GM12874 (cell line): ENCODE measurements around the gene AFF2.

Source experiments
- TF ChIP-seq, protein P1 (sequence below): IDR thresholded peaks from 2 replicates; pipeline ENCODE4 v1.5.1; 2011; ENCODE audit warnings: low read depth, mild to moderate bottlenecking, control low read depth, low read length, moderate library complexity; ENCODE audit not compliant: insufficient read depth

The AFF2 gene

DNA sequence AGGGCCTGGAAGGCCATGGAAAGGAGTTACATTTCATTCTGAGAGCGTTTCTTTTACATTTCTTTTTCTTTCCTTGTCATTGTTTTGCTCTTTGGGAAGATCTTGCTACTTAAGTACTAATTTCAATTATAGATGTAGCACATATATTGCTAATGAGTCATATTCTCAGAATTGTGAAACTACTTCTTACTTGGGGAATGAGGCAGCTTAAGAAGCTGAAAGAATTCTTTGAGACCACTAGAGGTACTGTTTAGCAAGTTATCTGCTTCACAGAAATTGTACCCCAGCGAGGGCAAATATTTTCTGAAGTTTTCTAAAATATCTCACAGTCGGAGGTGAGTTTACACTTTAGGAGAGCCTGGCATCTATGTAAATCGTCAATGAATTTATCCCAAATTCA, 100.6 kb downstream of the AFF2 start:
- TF ChIP-seq, protein P1, sequence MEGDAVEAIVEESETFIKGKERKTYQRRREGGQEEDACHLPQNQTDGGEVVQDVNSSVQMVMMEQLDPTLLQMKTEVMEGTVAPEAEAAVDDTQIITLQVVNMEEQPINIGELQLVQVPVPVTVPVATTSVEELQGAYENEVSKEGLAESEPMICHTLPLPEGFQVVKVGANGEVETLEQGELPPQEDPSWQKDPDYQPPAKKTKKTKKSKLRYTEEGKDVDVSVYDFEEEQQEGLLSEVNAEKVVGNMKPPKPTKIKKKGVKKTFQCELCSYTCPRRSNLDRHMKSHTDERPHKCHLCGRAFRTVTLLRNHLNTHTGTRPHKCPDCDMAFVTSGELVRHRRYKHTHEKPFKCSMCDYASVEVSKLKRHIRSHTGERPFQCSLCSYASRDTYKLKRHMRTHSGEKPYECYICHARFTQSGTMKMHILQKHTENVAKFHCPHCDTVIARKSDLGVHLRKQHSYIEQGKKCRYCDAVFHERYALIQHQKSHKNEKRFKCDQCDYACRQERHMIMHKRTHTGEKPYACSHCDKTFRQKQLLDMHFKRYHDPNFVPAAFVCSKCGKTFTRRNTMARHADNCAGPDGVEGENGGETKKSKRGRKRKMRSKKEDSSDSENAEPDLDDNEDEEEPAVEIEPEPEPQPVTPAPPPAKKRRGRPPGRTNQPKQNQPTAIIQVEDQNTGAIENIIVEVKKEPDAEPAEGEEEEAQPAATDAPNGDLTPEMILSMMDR: no peak

DNA sequence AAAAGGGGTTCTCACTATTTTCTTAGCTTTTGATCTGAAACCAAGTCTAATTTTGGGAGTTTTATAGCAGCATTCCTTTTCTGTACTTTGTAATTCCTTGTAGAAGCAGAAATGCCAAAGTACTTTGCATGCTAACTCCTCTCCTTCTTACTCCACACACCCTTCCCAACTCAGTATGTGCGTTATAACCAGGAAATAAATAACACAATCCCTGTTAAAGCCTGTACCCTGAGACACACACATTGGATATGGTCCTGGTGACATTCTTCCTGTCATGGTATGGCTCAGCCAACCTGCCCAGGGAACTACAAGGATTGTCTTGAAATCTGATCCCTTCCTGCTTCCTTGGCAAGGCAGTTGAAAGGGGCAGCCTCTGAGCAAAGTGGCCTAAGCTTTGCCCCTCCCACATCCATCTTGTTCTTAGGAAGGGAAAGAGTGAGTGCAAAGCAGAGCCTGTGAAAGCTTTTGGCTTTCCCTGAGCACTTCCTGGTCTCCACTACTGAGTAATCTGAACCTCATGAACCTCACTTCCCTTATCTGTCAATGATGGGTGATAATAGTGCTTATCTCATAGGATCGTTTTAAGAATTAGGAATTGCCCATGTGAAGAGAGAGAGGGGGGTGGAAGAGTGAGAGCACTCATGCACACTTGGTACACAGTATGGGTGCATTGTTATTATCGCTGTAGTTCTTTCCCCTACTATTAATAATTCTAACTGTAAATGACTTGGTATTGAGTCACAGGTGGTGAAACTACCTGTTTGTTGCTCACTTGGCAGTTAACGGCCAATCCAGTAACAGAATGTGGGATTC, 109.3 kb downstream of the AFF2 start:
- TF ChIP-seq, protein P1: no peak

DNA sequence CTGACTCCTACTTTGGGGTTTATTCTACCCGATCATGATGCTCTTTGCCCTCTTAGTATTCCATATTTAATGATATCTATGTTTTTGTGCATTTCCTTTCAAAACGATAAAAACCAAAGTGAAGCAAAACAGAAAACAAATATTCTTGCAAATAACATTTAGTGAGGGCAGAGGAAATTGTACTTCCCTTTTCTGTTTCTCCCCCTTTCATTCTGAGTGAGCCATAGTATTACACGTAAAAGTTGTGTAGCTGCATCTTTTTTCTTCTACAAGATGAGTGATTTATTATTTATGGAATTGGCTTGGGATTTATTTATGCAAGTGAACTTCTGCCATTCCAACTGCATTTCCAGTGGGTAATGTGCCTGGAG, 109.9 kb downstream of the AFF2 start:
- TF ChIP-seq, protein P1: no peak

DNA sequence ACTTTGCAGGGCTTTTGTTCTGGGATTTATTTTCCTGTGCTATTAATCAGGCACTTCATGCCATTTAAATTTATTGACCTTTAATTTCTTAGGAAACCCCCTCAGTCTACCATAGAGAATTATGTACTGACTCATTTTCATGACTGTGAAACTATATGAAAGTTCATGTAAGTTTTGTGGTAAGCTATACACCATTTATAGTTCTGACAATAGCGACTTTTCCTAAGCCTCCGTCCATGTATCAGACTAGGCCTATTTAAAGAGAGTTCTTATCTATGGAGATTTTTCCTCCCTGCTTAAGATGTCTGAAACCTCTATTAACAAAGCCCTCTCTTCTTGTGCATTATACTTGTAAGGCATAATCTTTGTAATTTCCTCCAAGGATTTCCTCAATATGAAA, 111.6 kb downstream of the AFF2 start:
- TF ChIP-seq, protein P1: no peak

DNA sequence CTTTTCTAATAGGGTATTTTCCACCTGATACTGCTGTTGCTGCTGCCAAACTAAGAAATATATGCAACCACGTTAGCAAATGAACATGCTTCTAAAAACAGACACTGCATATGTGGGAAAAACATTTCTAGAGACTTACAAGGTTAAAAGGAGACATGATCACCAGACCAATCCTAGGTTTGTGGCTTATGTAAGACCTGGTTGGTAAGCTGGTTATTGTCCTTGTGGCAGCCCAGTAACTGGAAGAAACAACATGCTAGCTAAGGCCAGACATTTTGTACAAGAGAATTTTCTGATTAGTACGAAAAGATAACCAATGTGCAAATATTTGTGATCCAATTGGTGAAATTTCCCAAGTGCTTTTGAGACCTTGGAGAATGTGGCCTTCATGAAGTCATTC, 112.0 kb downstream of the AFF2 start:
- TF ChIP-seq, protein P1: no peak

DNA sequence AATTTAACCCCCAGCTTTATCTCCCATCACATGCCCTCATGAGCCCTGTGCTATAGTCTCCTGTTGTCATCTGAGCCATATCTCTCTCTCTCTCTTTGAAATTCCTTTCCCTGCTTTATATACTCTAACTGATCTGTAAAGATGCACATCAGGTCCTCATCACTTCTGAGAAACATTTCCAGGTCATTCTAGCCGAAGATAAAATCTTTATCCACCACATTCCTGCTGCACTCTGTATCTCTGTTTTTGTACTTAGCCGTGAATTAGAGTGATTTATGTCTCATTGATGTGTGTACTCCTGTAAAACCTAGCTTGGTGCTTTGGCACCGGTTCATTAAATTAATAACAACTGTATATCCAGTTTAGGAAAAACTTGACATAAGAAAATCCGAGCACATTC, 113.2 kb downstream of the AFF2 start:
- TF ChIP-seq, protein P1: no peak

DNA sequence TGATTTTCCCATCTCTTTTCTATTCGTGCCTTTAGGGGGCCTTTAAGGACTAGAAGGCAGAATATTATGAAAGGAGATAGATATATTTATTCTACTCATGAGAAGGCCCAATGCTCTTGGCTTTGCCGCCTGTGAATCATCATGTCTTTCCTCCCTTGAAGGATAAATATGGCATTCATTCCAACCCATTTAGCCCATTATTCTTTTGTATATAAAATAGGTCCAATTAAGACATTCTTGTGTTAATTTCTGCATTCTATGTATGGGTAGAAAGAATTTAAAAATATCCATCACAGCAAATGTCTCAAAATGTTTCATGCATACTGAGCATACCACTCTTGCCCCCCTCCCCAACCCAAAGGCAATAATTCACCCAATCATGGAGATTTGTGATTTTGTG, 115.1 kb downstream of the AFF2 start:
- TF ChIP-seq, protein P1: no peak
